MM.1S (cell line): ENCODE data around the gene NDUFS8.

Source experiments
- EZH2 ChIP-seq: fragments of 300-600 bp; sonication (generic); optimal IDR thresholded peaks from 2 replicates; pipeline ENCODE3; 2017; ENCODE audit warnings: low read depth, mild to moderate bottlenecking, antibody characterized with exemption, low read length, mixed read lengths
- EZH2phosphoT487 ChIP-seq: fragments of 300-600 bp; sonication (generic); IDR thresholded peaks from 2 replicates; pipeline ENCODE4 v1.6.1; 2018; ENCODE audit warnings: antibody characterized with exemption, low read length
- TF ChIP-seq, protein P1 (sequence below): fragments of 300-600 bp; sonication (generic); IDR thresholded peaks from 2 replicates; pipeline ENCODE4 v1.5.1; 2016; ENCODE audit warnings: antibody characterized with exemption, low read length, mixed read lengths

DNA sequence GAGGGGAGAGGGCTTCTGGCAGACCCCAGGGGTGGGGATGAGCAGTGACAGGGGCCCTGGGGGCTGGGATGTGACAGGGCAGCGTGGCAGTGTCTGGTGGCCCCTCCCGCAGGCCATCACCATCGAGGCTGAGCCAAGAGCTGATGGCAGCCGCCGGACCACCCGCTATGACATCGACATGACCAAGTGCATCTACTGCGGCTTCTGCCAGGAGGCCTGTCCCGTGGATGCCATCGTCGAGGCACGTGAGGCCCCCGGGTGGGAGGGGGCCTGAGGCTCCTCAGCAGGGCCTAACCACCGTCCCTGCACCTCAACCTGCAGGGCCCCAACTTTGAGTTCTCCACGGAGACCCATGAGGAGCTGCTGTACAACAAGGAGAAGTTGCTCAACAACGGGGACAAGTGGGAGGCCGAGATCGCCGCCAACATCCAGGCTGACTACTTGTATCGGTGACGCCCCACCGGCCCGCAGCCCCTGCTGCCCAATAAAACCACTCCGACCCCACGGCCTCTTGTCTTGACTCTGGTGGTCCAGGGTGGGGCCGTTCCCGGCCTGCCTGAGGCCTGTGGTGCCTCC, 5.7 kb downstream of the NDUFS8 start:
- TF ChIP-seq, protein P1, sequence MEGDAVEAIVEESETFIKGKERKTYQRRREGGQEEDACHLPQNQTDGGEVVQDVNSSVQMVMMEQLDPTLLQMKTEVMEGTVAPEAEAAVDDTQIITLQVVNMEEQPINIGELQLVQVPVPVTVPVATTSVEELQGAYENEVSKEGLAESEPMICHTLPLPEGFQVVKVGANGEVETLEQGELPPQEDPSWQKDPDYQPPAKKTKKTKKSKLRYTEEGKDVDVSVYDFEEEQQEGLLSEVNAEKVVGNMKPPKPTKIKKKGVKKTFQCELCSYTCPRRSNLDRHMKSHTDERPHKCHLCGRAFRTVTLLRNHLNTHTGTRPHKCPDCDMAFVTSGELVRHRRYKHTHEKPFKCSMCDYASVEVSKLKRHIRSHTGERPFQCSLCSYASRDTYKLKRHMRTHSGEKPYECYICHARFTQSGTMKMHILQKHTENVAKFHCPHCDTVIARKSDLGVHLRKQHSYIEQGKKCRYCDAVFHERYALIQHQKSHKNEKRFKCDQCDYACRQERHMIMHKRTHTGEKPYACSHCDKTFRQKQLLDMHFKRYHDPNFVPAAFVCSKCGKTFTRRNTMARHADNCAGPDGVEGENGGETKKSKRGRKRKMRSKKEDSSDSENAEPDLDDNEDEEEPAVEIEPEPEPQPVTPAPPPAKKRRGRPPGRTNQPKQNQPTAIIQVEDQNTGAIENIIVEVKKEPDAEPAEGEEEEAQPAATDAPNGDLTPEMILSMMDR: no peak
- TF ChIP-seq EZH2 (no peak), EZH2phosphoT487 (no peak)
